ENCODE measurements around the gene CDKAL1.

DNA sequence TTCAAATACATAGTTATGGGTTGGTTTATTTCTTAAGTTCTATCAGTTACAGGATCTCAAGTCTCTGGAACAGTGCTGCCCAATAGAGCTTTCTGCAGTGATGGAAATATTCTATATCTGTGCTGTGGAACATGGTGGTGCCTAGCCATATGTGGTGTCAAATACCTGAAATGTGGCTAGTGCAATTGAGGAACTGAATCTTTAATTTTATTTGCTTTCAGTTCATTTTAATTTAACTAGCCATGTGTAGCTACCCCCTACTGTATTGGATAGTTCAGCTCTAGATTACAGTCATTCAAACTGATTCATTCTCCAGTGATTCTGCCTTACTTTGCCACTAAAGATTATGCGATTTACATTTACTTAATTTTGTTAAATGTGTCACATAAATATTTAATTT lies 503.2 kb downstream of the CDKAL1 start:
- TF ChIP-seq POLR2AphosphoS5 (IDR thresholded peaks at IDR 0.05; ENCODE audit: low read depth, low read length) (no peak), SIN3A (IDR thresholded peaks at IDR 0.05; ENCODE audit: borderline replicate concordance, insufficient read depth, low read length) (no peak), TAF1 (IDR thresholded peaks at IDR 0.05; ENCODE audit: borderline replicate concordance, insufficient read depth, low read length) (no peak), FOXP2 (optimal IDR thresholded peaks at IDR 0.05; ENCODE audit: borderline replicate concordance, extremely low read depth, extremely low read length, insufficient read depth) (no peak)
- TF ChIP-seq, protein P1, sequence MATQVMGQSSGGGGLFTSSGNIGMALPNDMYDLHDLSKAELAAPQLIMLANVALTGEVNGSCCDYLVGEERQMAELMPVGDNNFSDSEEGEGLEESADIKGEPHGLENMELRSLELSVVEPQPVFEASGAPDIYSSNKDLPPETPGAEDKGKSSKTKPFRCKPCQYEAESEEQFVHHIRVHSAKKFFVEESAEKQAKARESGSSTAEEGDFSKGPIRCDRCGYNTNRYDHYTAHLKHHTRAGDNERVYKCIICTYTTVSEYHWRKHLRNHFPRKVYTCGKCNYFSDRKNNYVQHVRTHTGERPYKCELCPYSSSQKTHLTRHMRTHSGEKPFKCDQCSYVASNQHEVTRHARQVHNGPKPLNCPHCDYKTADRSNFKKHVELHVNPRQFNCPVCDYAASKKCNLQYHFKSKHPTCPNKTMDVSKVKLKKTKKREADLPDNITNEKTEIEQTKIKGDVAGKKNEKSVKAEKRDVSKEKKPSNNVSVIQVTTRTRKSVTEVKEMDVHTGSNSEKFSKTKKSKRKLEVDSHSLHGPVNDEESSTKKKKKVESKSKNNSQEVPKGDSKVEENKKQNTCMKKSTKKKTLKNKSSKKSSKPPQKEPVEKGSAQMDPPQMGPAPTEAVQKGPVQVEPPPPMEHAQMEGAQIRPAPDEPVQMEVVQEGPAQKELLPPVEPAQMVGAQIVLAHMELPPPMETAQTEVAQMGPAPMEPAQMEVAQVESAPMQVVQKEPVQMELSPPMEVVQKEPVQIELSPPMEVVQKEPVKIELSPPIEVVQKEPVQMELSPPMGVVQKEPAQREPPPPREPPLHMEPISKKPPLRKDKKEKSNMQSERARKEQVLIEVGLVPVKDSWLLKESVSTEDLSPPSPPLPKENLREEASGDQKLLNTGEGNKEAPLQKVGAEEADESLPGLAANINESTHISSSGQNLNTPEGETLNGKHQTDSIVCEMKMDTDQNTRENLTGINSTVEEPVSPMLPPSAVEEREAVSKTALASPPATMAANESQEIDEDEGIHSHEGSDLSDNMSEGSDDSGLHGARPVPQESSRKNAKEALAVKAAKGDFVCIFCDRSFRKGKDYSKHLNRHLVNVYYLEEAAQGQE (IDR thresholded peaks at IDR 0.05; ENCODE audit: insufficient read depth in 1 of 2, low read depth in 2 of 2, low read length in 2 of 2): no peak
